Colonic mucosa (tissue), 4 donors: ENCODE results near the gene PACS1. TPM values are rescaled to one million over a fixed set of nuclear protein-coding genes. Genes with fewer than 3 reads are reported as not detected.

Experiments used
- DNase-seq: peaks from one replicate; pipeline ENCODE4 v3.0.0-alpha.2; 2020
- H3K27ac ChIP-seq: fragments of 200-600 bp; one replicate; pipeline ENCODE4 v1.8.0; 2021
- H3K27me3 ChIP-seq: fragments of 200-600 bp; one replicate; pipeline ENCODE4 v1.8.0; 2021
- H3K36me3 ChIP-seq: fragments of 200-600 bp; one replicate; pipeline ENCODE4 v1.8.0; 2021
- H3K4me1 ChIP-seq: fragments of 200-600 bp; one replicate; pipeline ENCODE4 v1.8.0; 2021; ENCODE audit warnings: mild to moderate bottlenecking
- H3K4me3 ChIP-seq: fragments of 200-600 bp; one replicate; pipeline ENCODE4 v1.8.0; 2021
- H3K9ac ChIP-seq, 2 donors: one replicate each; pipeline ENCODE4 v1.7.0; 2013; ENCODE audit warnings: control low read depth in 2 of 2, low read depth in 2 of 2, low read length in 2 of 2
- H3K9me3 ChIP-seq: fragments of 200-600 bp; one replicate; pipeline ENCODE4 v1.8.0; 2021
- CTCF ChIP-seq: fragments of 200-600 bp; IDR thresholded peaks from one replicate; pipeline ENCODE4 v1.8.0; 2022; ENCODE audit warnings: antibody characterized with exemption, mild to moderate bottlenecking
- intact Hi-C: fragments of 100-400 bp; cut with DNase I; formaldehyde crosslinking; loops from one replicate; pipeline ENCODE4 v1.14.1; 2022
- total RNA-seq, 2 donors: library from RNA; stranded (reverse); fragmentation: NEBNext Ultra II Directional in 1 of 2; extraction: Animal tissue kit (Norgen Biotek cat#: 25700) in 1 of 2; gene quantifications; one replicate each; pipeline ENCODE4 v1.2.1, GENCODE V29; 2021
- donor health status: healthy.
- donor health status: DM: no; HTN: no; CAD: no.
- donor health status: DM: no; HTN: no; CAD: no.

The PACS1 gene
- total RNA-seq, 2 donors from 2014 or later: 10.1 to 20.9 TPM

GRCh38 chr11:66235141-66235540 lies 165.1 kb downstream of the PACS1 start:
- Histone ChIP-seq H3K9me3 (no peaks in the 10 kb centered on the region), H3K27ac (no peak overlapping the region), H3K27me3 (no peaks in the 10 kb centered on the region), H3K9ac (no peak overlapping the region), H3K36me3 (no peaks in the 10 kb centered on the region), H3K4me1 (no peaks in the 10 kb centered on the region), H3K4me3 (no peak overlapping the region)
- DNase-seq: no peak
- intact Hi-C loops: no loop called here
- TF ChIP-seq CTCF: no peak

GRCh38 chr11:66237867-66238266 lies 167.8 kb downstream of the PACS1 start:
- Histone ChIP-seq H3K36me3 (no peaks in the 10 kb centered on the region), H3K4me3 (no peak overlapping the region), H3K9me3 (no peaks in the 10 kb centered on the region), H3K4me1 (no peaks in the 10 kb centered on the region), H3K27me3 (no peaks in the 10 kb centered on the region), H3K27ac (no peak overlapping the region), H3K9ac (no peak overlapping the region)
- TF ChIP-seq CTCF: no peak
- intact Hi-C loops: no loop called here
- DNase-seq: no peak

- no peak for TF ChIP-seq CTCF
- no peak overlapping the region for H3K4me3 ChIP-seq
- no peaks in the 10 kb centered on the region for H3K4me1 ChIP-seq
- no peaks in the 10 kb centered on the region for H3K36me3 ChIP-seq
- H3K27ac ChIP-seq: no peak overlapping the region
- no peak overlapping the region for H3K9ac ChIP-seq
- no peaks in the 10 kb centered on the region for H3K27me3 ChIP-seq
- H3K9me3 ChIP-seq: no peaks in the 10 kb centered on the region
- intact Hi-C loops: no loop called here
- no peak for DNase-seq
Measured at GRCh38 chr11:66238786-66239413, 168.8 kb downstream of the PACS1 start.

- Histone ChIP-seq H3K9ac (no peak overlapping the region), H3K27me3 (no peaks in the 10 kb centered on the region), H3K4me3 (no peak overlapping the region), H3K9me3 (no peaks in the 10 kb centered on the region), H3K4me1 (no peaks in the 10 kb centered on the region), H3K36me3 (no peaks in the 10 kb centered on the region), H3K27ac (no peak overlapping the region)
- DNase-seq: no peak
- intact Hi-C loops: no loop called here
- TF ChIP-seq CTCF: no peak
Measured at GRCh38 chr11:66239511-66239910, 169.4 kb downstream of the PACS1 start.

GRCh38 chr11:66239998-66240780 lies 170.1 kb downstream of the PACS1 start:
- H3K4me3 ChIP-seq: no peak overlapping the region
- no peaks in the 10 kb centered on the region for H3K4me1 ChIP-seq
- H3K27me3 ChIP-seq: no peaks in the 10 kb centered on the region
- no peaks in the 10 kb centered on the region for H3K9me3 ChIP-seq
- H3K36me3 ChIP-seq: no peaks in the 10 kb centered on the region
- DNase-seq: no peak
- no peak for TF ChIP-seq CTCF
- H3K9ac ChIP-seq: no peak overlapping the region
- intact Hi-C loops: no loop called here
- H3K27ac ChIP-seq: no peak overlapping the region
